Astrocyte of the spinal cord (primary cell): ENCODE data around the gene HECW1.

Experiments
- DNase-seq: peaks from one replicate; pipeline ENCODE4 v3.0.0; 2011; ENCODE audit warnings: low read depth, low spot score
- H3K4me3 ChIP-seq: 2 replicates; pipeline ENCODE4 v1.5.1; 2011; ENCODE audit warnings: low read depth, mild to moderate bottlenecking, low read length, moderate library complexity
- in situ Hi-C: cut with HindIII; loops from 2 replicates; pipeline ENCODE4 v1.10.0; 2017; ENCODE audit warnings: low sequenced_read_pairs
- TF ChIP-seq, protein P1 (sequence below): IDR thresholded peaks from 2 replicates; pipeline ENCODE4 v1.5.1; 2012; ENCODE audit warnings: low read depth, mild to moderate bottlenecking, low read length, inconsistent platforms

HECW1 gene

GRCh38 chr7:43469051-43469450, 356.6 kb downstream of the HECW1 start:
- TF ChIP-seq, protein P1, sequence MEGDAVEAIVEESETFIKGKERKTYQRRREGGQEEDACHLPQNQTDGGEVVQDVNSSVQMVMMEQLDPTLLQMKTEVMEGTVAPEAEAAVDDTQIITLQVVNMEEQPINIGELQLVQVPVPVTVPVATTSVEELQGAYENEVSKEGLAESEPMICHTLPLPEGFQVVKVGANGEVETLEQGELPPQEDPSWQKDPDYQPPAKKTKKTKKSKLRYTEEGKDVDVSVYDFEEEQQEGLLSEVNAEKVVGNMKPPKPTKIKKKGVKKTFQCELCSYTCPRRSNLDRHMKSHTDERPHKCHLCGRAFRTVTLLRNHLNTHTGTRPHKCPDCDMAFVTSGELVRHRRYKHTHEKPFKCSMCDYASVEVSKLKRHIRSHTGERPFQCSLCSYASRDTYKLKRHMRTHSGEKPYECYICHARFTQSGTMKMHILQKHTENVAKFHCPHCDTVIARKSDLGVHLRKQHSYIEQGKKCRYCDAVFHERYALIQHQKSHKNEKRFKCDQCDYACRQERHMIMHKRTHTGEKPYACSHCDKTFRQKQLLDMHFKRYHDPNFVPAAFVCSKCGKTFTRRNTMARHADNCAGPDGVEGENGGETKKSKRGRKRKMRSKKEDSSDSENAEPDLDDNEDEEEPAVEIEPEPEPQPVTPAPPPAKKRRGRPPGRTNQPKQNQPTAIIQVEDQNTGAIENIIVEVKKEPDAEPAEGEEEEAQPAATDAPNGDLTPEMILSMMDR, result no peak
- no peak for DNase-seq
- H3K4me3 ChIP-seq, result no peak overlapping the region
- in situ Hi-C loops, result no loop called here

GRCh38 chr7:43470110-43470509, 357.7 kb downstream of the HECW1 start:
- in situ Hi-C loops, result no loop called here
- TF ChIP-seq, protein P1, result no peak
- no peak for DNase-seq
- H3K4me3 ChIP-seq, result no peak overlapping the region

- no peak for DNase-seq
- in situ Hi-C loops, result no loop called here
- no peak overlapping the region for H3K4me3 ChIP-seq
- TF ChIP-seq, protein P1, result no peak
Observed at GRCh38 chr7:43475983-43476382, 363.5 kb downstream of the HECW1 start.

GRCh38 chr7:43476896-43477295, 364.4 kb downstream of the HECW1 start:
- TF ChIP-seq, protein P1, result no peak
- in situ Hi-C loops, result no loop called here
- no peak for DNase-seq
- no peak overlapping the region for H3K4me3 ChIP-seq

- no peak overlapping the region for H3K4me3 ChIP-seq
- no peak for DNase-seq
- TF ChIP-seq, protein P1, result no peak
- in situ Hi-C loops, result no loop called here
Observed at GRCh38 chr7:43479042-43479441, 366.6 kb downstream of the HECW1 start.

DNA sequence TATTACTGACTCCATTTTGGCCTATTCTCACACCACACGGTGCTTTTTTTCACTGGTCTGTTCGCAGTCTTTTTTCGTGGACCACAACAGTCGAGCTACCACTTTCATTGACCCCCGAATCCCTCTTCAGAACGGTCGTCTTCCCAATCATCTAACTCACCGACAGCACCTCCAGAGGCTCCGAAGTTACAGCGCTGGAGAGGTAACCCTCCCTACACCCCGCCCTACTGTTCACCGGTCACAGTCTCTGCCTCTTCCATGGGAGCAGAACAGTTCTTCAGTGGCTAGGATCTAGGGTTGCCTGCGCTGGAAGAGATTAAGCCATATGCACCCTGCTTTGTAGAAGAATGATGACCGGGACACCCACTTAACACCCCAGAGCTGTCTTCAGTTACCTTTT, 367.1 kb downstream of the HECW1 start:
- TF ChIP-seq, protein P1, result no peak
- in situ Hi-C loops, result no loop called here
- no peak for DNase-seq
- H3K4me3 ChIP-seq, result no peak overlapping the region

- DNase-seq, result no peak
- in situ Hi-C loops, result no loop called here
- TF ChIP-seq, protein P1, result no peak
- no peak overlapping the region for H3K4me3 ChIP-seq
Observed at GRCh38 chr7:43480581-43480980, 368.1 kb downstream of the HECW1 start.
